Measurements from ENCODE around the gene DHX58.
A peak's percentile ranks its signal among the peaks of the same experiment; 100 is the strongest.

The DHX58 gene

GRCh38 chr17:42118126-42118510, 5.6 kb upstream of the DHX58 start:
- H3K27ac ChIP-seq (ENCODE audit: low read length) = no peak overlapping the region
- TF ChIP-seq EZH2 (optimal IDR thresholded peaks at IDR 0.05; ENCODE audit: low read depth, low read length) (no peak), EZH2phosphoT487 (IDR thresholded peaks at IDR 0.05; ENCODE audit: low read length) (no peak)
- TF ChIP-seq, protein P1, sequence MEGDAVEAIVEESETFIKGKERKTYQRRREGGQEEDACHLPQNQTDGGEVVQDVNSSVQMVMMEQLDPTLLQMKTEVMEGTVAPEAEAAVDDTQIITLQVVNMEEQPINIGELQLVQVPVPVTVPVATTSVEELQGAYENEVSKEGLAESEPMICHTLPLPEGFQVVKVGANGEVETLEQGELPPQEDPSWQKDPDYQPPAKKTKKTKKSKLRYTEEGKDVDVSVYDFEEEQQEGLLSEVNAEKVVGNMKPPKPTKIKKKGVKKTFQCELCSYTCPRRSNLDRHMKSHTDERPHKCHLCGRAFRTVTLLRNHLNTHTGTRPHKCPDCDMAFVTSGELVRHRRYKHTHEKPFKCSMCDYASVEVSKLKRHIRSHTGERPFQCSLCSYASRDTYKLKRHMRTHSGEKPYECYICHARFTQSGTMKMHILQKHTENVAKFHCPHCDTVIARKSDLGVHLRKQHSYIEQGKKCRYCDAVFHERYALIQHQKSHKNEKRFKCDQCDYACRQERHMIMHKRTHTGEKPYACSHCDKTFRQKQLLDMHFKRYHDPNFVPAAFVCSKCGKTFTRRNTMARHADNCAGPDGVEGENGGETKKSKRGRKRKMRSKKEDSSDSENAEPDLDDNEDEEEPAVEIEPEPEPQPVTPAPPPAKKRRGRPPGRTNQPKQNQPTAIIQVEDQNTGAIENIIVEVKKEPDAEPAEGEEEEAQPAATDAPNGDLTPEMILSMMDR (IDR thresholded peaks at IDR 0.05; ENCODE audit: low read length) = no peak

DNA sequence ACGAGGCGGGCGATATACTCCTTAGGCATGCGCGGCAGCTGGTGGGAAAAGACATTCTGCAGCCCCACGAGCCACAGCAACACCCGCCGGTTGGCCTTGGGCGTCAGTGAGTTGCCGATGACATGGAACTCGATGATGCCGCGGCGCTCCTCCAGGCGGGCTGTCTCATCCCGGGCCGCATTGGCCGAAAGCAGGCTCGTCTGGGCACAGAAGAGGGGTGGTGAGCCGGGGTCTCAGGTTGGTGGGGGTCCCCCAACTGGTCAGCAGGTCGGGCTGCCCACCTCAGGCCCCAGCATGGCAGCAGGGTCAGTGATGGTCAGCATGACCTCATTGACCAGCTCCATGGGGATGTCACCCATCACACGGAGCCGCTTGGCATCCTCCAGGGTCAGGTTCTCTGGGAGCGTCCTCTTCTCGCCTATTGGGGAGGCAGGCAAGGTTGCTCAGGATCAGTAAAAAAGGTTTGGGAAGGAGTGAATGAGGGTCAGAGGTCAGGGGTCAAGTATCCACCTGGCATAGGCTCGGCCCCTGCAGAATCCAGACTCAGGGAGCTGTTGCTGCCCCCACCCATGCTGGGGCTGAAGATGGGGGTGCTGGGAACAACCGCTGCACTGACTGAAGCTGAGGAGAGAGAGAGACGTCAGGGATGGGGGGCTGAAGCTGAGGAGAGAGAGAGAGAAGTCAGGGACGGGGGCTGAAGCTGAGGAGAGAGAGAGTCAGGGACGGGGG, 5.0 kb upstream of the DHX58 start:
- Histone ChIP-seq H3K27ac (ENCODE audit: low read length) (no peak overlapping the region), H3K4me2 (ENCODE audit: low read depth, low read length) (no peak overlapping the region), H4K20me1 (ENCODE audit: insufficient read depth, low read length) (no peaks in the 10 kb centered on the region), H3K4me3 (ENCODE audit: low read length) (no peak overlapping the region), H3K79me2 (ENCODE audit: low read length) (peaks cover 14% of the 10 kb centered on the region), H3K4me1 (ENCODE audit: low read length) (peaks cover 41% of the 10 kb centered on the region), H3K9me3 (replicated peaks; ENCODE audit: insufficient read depth, low read length) (no peaks in the 10 kb centered on the region), H2AFZ (ENCODE audit: low read length) (no peak overlapping the region), H3F3A (ENCODE audit: insufficient read depth, low read length) (peaks cover 29% of the 10 kb centered on the region), H3K27me3 (replicated peaks; ENCODE audit: insufficient read depth, low read length) (no peaks in the 10 kb centered on the region), H3K36me3 (replicated peaks; ENCODE audit: insufficient read depth, low read length) (no peaks in the 10 kb centered on the region), H3K9ac (ENCODE audit: low read length) (no peak overlapping the region), H3K9me2 (replicated peaks; ENCODE audit: insufficient read depth, low read length) (no peaks in the 10 kb centered on the region)
- TF ChIP-seq EZH2phosphoT487 (IDR thresholded peaks at IDR 0.05; ENCODE audit: low read length) (no peak), EZH2 (optimal IDR thresholded peaks at IDR 0.05; ENCODE audit: low read depth, low read length) (no peak)
- TF ChIP-seq, protein P1 (IDR thresholded peaks at IDR 0.05; ENCODE audit: low read length) = no peak
- DNase-seq = no peak

More at GRCh38 chr17:42118126-42118510, 5.6 kb upstream of the DHX58 start:
- H3K79me2 ChIP-seq (ENCODE audit: low read length) = peaks cover 14% of the 10 kb centered on the region
- H3K27me3 ChIP-seq (replicated peaks; ENCODE audit: insufficient read depth, low read length) = no peaks in the 10 kb centered on the region
- H3F3A ChIP-seq (ENCODE audit: insufficient read depth, low read length) = peaks cover 23% of the 10 kb centered on the region
- no peak overlapping the region for H3K4me2 ChIP-seq (ENCODE audit: low read depth, low read length)
- H3K4me1 ChIP-seq (ENCODE audit: low read length) = peaks cover 36% of the 10 kb centered on the region
- no peaks in the 10 kb centered on the region for H4K20me1 ChIP-seq (ENCODE audit: insufficient read depth, low read length)
- H3K9me2 ChIP-seq (replicated peaks; ENCODE audit: insufficient read depth, low read length) = no peaks in the 10 kb centered on the region
- H3K9ac ChIP-seq (ENCODE audit: low read length) = no peak overlapping the region
- no peak overlapping the region for H2AFZ ChIP-seq (ENCODE audit: low read length)
- no peak for DNase-seq
- no peaks in the 10 kb centered on the region for H3K9me3 ChIP-seq (replicated peaks; ENCODE audit: insufficient read depth, low read length)
- no peak overlapping the region for H3K4me3 ChIP-seq (ENCODE audit: low read length)
- no peaks in the 10 kb centered on the region for H3K36me3 ChIP-seq (replicated peaks; ENCODE audit: insufficient read depth, low read length)

DNA sequence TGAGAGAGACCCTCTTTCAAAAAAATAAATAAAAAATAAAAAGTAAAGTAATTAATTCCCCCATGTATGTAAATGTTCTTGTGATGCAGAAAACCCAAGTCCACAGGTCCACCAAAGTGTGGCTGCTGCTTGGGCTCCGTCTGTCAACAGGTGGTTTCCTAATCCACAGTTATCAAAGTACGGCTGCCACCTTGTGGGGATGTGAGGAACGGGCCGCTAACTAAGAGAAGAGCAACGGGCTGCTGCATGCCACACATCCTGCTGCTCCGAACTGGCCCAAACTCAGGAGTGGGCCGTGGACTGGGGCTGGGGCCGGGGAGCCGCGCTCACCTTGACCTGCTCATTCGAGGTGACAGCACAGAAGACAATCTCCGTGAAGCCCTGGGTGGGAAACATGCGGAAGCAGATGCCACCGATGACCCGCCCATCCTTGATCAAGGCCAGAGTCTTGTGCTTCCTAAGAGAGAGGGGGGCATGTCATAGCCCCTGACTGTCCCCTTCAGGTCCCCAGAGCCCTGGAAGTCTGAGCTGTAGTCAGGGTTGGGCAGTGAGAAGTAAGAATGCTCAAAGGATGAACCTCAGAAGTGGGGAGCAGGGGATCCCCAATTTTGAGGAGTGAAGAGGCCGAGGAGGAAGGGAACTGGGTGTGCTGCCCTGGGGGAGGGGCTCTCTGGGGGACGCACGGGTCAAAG, 4.3 kb upstream of the DHX58 start:
- H3K4me1 ChIP-seq (ENCODE audit: low read length) = peaks cover 46% of the 10 kb centered on the region
- H3K27ac ChIP-seq (ENCODE audit: low read length) = peak overlapping the region; percentile 69; the same call in 1 of the 2 replicates
- H3K4me2 ChIP-seq (ENCODE audit: low read depth, low read length) = peak overlapping the region; percentile 57; the same call in 1 of the 2 replicates

More for the DNA sequence above, 4.3 kb upstream of the DHX58 start:
- TF ChIP-seq, protein P1 (IDR thresholded peaks at IDR 0.05; ENCODE audit: low read length) = peak; percentile 84
- TF ChIP-seq EZH2 (optimal IDR thresholded peaks at IDR 0.05; ENCODE audit: low read depth, low read length) (no peak), EZH2phosphoT487 (IDR thresholded peaks at IDR 0.05; ENCODE audit: low read length) (no peak)
- H3K79me2 ChIP-seq (ENCODE audit: low read length) = peaks cover 14% of the 10 kb centered on the region
- H3K9ac ChIP-seq (ENCODE audit: low read length) = peak overlapping the region; percentile 20; the same call in 1 of the 2 replicates
- no peaks in the 10 kb centered on the region for H3K9me2 ChIP-seq (replicated peaks; ENCODE audit: insufficient read depth, low read length)
- H4K20me1 ChIP-seq (ENCODE audit: insufficient read depth, low read length) = no peaks in the 10 kb centered on the region
- peaks cover 34% of the 10 kb centered on the region for H3F3A ChIP-seq (ENCODE audit: insufficient read depth, low read length)
- peak; percentile 89 for DNase-seq
- H3K27me3 ChIP-seq (replicated peaks; ENCODE audit: insufficient read depth, low read length) = no peaks in the 10 kb centered on the region
- no peaks in the 10 kb centered on the region for H3K9me3 ChIP-seq (replicated peaks; ENCODE audit: insufficient read depth, low read length)
- H3K4me3 ChIP-seq (ENCODE audit: low read length) = no peak overlapping the region
- no peaks in the 10 kb centered on the region for H3K36me3 ChIP-seq (replicated peaks; ENCODE audit: insufficient read depth, low read length)
- H2AFZ ChIP-seq (ENCODE audit: low read length) = no peak overlapping the region
